ENCODE results near the gene PTGER4.

GRCh38 chr5:40738502-40738901, 58.8 kb downstream of the PTGER4 start:
- TF ChIP-seq CTCF (IDR thresholded peaks at IDR 0.05) (no peak), POLR2A (IDR thresholded peaks at IDR 0.05) (no peak)
